Mesendoderm (in vitro differentiated cells): ENCODE results near the gene TNS1.

ENCODE experiments used
- DNase-seq: peaks from one replicate; pipeline ENCODE4 v3.0.0; 2013
- H2AK5ac ChIP-seq: 2 replicates; pipeline ENCODE4 v1.6.1; 2013; ENCODE audit warnings: low read length, inconsistent platforms
- H2BK120ac ChIP-seq: 2 replicates; pipeline ENCODE4 v1.6.1; 2013; ENCODE audit warnings: low read depth, mild to moderate bottlenecking, low read length, moderate library complexity, mixed read lengths
- H2BK15ac ChIP-seq: replicated peaks from 2 replicates; pipeline ENCODE4 v1.6.1; 2013; ENCODE audit warnings: low read depth, mild to moderate bottlenecking, moderate library complexity
- H2BK5ac ChIP-seq: 2 replicates; pipeline ENCODE4 v1.6.1; 2013; ENCODE audit warnings: low read length, inconsistent platforms
- H3K18ac ChIP-seq: 2 replicates; pipeline ENCODE4 v1.6.1; 2013; ENCODE audit warnings: mild to moderate bottlenecking, low read length, mixed read lengths
- H3K23ac ChIP-seq: one replicate; pipeline ENCODE4 v1.6.1; 2013; ENCODE audit warnings: low read length
- H3K27ac ChIP-seq: 2 replicates; pipeline ENCODE4 v1.5.1; 2013; ENCODE audit warnings: low read depth, mild to moderate bottlenecking, inconsistent platforms, low read length, moderate library complexity
- H3K27me3 ChIP-seq: 2 replicates; pipeline ENCODE4 v1.6.1; 2013; ENCODE audit warnings: low read length, control low read depth, mild to moderate bottlenecking, inconsistent platforms; ENCODE audit not compliant: insufficient read depth, poor library complexity
- H3K36me3 ChIP-seq: 2 replicates; pipeline ENCODE4 v1.6.1; 2013; ENCODE audit warnings: low read length, inconsistent platforms; ENCODE audit not compliant: control insufficient read depth, insufficient read depth
- H3K4ac ChIP-seq: one replicate; pipeline ENCODE4 v1.6.1; 2013; ENCODE audit warnings: low read depth, mild to moderate bottlenecking, low read length, moderate library complexity
- H3K4me1 ChIP-seq: 2 replicates; pipeline ENCODE4 v1.6.1; 2013; ENCODE audit warnings: low read depth, low read length, inconsistent platforms; ENCODE audit not compliant: control insufficient read depth
- H3K4me2 ChIP-seq: 2 replicates; pipeline ENCODE4 v1.6.1; 2013; ENCODE audit warnings: low read length
- H3K4me3 ChIP-seq: 2 replicates; pipeline ENCODE4 v1.5.1; 2013; ENCODE audit warnings: mild to moderate bottlenecking, low read length
- H3K56ac ChIP-seq: one replicate; pipeline ENCODE4 v1.6.1; 2013; ENCODE audit warnings: low read length
- H3K79me1 ChIP-seq: 2 replicates; pipeline ENCODE4 v1.6.1; 2013; ENCODE audit warnings: low read length, inconsistent platforms
- H3K79me2 ChIP-seq: 2 replicates; pipeline ENCODE4 v1.6.1; 2013; ENCODE audit warnings: mild to moderate bottlenecking, low read length; ENCODE audit not compliant: control insufficient read depth, insufficient read depth
- H3K9ac ChIP-seq: 2 replicates; pipeline ENCODE4 v1.6.1; 2013; ENCODE audit warnings: low read length, inconsistent platforms
- H4K5ac ChIP-seq: one replicate; pipeline ENCODE4 v1.6.1; 2013; ENCODE audit warnings: low read length
- H4K8ac ChIP-seq: one replicate; pipeline ENCODE4 v1.6.1; 2013; ENCODE audit warnings: low read depth, mild to moderate bottlenecking, control low read depth, low read length, moderate library complexity
- whole genome bisulfite sequencing: extraction: QIAGEN DNeasy Blood & Tissue Kit; methylation state at CpG from one replicate; pipeline ENCODE4 v1.1.7; 2013; ENCODE audit warnings: low lambda C conversion rate, missing lambda C conversion rate; ENCODE audit not compliant: insufficient coverage; ENCODE audit errors: extremely low coverage; 5-methylcytosine and 5-hydroxymethylcytosine counted together

The TNS1 gene

DNA sequence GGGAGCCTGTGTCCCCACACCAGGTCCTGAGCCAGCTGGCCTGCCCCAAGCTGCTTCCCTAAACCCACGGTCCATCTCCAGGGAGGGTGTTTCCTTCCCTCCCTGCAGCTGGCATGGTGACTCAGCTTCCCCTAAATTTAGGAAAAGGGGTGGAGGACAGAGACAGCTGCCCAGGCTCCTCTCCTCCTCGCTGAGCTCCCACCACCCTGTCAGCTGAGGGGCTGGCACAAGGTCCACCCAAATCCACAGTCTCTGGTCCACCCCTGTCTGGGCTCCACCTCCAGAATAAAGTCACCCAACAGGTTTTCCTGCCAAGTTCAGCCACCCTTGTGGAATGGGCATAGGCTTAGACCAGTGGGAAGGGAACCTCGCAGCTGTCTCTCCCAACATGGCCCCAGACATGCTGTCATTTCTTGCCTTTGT, 156.5 kb downstream of the TNS1 start:
- Histone ChIP-seq H3K56ac (no peak overlapping the region), H2BK120ac (no peak overlapping the region), H2BK15ac (no peak overlapping the region), H3K23ac (no peak overlapping the region), H3K9ac (no peak overlapping the region), H4K8ac (no peak overlapping the region), H3K4me2 (no peak overlapping the region), H3K79me2 (no peaks in the 10 kb centered on the region), H3K27ac (no peak overlapping the region), H3K36me3 (no peaks in the 10 kb centered on the region), H3K4ac (no peak overlapping the region), H3K4me3 (no peak overlapping the region), H4K5ac (no peak overlapping the region), H3K27me3 (no peaks in the 10 kb centered on the region), H2BK5ac (no peak overlapping the region), H3K4me1 (no peaks in the 10 kb centered on the region), H2AK5ac (no peak overlapping the region), H3K18ac (no peak overlapping the region), H3K79me1 (no peaks in the 10 kb centered on the region)
- WGBS = no CpG with 5 or more reads among the region's 3 CpGs
- no peak for DNase-seq

DNA sequence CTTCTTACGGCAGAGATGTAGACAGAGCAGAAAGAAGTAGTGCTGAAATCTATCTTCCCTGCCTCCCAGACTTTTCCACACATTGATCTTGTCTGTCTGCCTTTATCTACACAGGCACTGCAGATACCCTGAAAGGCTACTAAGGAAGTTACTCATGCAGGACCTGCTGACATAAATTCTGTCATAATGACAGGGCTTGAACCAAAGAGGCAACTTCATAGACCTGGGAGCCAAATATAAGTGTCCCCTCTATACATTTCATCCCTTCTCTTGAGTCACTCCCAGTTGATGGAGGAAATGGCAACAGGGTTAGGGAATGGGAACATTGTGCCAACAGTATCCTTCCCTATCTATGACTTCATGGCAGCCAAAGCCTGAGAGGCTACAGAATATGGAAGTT, 157.5 kb downstream of the TNS1 start:
- H3K4me3 ChIP-seq = no peak overlapping the region
- H4K8ac ChIP-seq = no peak overlapping the region
- H2BK120ac ChIP-seq = no peak overlapping the region
- no peak overlapping the region for H4K5ac ChIP-seq
- H3K4ac ChIP-seq = no peak overlapping the region
- H3K79me2 ChIP-seq = no peaks in the 10 kb centered on the region
- H3K27me3 ChIP-seq = no peaks in the 10 kb centered on the region
- H3K4me1 ChIP-seq = no peaks in the 10 kb centered on the region
- H3K23ac ChIP-seq = no peak overlapping the region
- H3K79me1 ChIP-seq = no peaks in the 10 kb centered on the region
- no peak overlapping the region for H2AK5ac ChIP-seq
- H3K4me2 ChIP-seq = no peak overlapping the region
- no peak overlapping the region for H2BK15ac ChIP-seq
- no peak overlapping the region for H3K18ac ChIP-seq
- H3K56ac ChIP-seq = no peak overlapping the region
- H3K27ac ChIP-seq = no peak overlapping the region
- no peak overlapping the region for H3K9ac ChIP-seq
- H3K36me3 ChIP-seq = no peaks in the 10 kb centered on the region
- no peak overlapping the region for H2BK5ac ChIP-seq
- no CpG with 5 or more reads among the region's 1 CpG for WGBS
- no peak for DNase-seq

DNA sequence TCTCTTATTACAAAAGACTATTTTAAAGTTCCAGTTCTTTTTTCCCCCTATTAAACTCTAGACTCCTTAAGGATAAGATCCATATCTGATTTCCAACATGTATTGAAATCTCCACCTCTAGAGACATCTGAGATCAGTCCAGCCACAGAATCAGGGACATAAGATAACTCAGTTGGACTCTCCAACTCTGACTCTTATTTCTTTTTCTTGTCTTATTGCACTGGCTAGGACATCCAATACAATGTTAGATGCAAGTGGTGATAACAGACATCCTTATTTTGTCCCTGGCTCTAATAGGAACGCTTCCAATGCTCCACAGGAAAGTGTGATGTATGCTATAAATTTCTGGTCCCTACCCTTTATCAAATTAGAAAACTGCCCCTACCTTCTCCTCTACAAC, 158.1 kb downstream of the TNS1 start:
- no peak overlapping the region for H3K4me2 ChIP-seq
- no peak overlapping the region for H4K8ac ChIP-seq
- no peak overlapping the region for H2BK15ac ChIP-seq
- no peak overlapping the region for H2BK120ac ChIP-seq
- no peak overlapping the region for H3K27ac ChIP-seq
- H3K23ac ChIP-seq = no peak overlapping the region
- H3K18ac ChIP-seq = no peak overlapping the region
- no peak overlapping the region for H3K4ac ChIP-seq
- H2BK5ac ChIP-seq = no peak overlapping the region
- WGBS = no CpG with 5 or more reads among the region's 1 CpG
- no peaks in the 10 kb centered on the region for H3K27me3 ChIP-seq
- no peaks in the 10 kb centered on the region for H3K79me1 ChIP-seq
- DNase-seq = no peak
- H3K56ac ChIP-seq = no peak overlapping the region
- no peaks in the 10 kb centered on the region for H3K36me3 ChIP-seq
- H3K4me3 ChIP-seq = no peak overlapping the region
- H4K5ac ChIP-seq = no peak overlapping the region
- no peak overlapping the region for H3K9ac ChIP-seq
- no peaks in the 10 kb centered on the region for H3K79me2 ChIP-seq
- H3K4me1 ChIP-seq = no peaks in the 10 kb centered on the region
- H2AK5ac ChIP-seq = no peak overlapping the region

DNA sequence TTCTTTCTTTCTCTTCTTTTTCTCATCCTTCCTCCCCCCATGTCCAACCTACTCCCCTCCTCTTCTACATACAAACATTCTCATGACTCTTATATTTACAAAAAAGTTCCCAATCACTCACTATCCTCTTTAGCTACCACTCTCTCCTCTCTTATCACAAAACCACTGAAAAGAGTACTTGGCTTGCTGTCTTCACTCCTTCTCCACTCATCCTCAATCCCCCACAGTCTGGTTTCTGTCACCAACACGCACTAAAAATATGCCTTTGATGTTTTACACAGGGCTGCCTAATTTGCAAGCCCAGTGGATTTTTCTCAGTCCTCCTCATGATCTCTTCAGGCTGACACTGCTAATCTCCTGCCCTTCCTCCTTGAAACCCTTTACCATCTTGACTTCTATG, 159.5 kb downstream of the TNS1 start:
- Histone ChIP-seq H3K23ac (no peak overlapping the region), H2AK5ac (no peak overlapping the region), H3K27ac (no peak overlapping the region), H3K4me3 (no peak overlapping the region), H3K4ac (no peak overlapping the region), H3K18ac (no peak overlapping the region), H3K79me2 (no peaks in the 10 kb centered on the region), H3K4me1 (no peaks in the 10 kb centered on the region), H3K9ac (no peak overlapping the region), H2BK5ac (no peak overlapping the region), H2BK120ac (no peak overlapping the region), H3K27me3 (no peaks in the 10 kb centered on the region), H4K8ac (no peak overlapping the region), H3K56ac (no peak overlapping the region), H3K79me1 (no peaks in the 10 kb centered on the region), H3K36me3 (no peaks in the 10 kb centered on the region), H4K5ac (no peak overlapping the region), H2BK15ac (no peak overlapping the region), H3K4me2 (no peak overlapping the region)
- no peak for DNase-seq
- no CpG with 5 or more reads among the region's 1 CpG for WGBS

DNA sequence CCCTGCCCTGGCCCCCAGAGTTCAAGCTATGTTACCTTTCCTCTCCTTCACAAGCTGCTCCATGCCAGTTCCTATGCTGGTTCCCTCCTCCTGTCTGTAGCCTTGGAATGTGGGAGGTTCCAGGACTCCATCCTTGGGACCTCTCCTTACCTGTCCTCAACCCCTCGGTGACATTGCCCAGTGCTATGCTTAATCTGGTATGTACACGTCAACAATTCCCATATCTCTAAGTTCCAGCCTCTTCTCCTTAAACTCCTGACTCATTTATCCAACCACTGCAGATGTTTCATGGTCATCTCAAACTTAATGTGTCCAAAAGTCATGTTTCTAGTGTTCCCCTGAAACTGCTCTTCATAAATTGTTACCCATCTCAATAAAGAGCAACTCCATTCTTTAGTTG, 160.8 kb downstream of the TNS1 start:
- Histone ChIP-seq H3K27me3 (no peaks in the 10 kb centered on the region), H3K18ac (no peak overlapping the region), H3K23ac (no peak overlapping the region), H3K9ac (no peak overlapping the region), H4K8ac (no peak overlapping the region), H2BK5ac (no peak overlapping the region), H3K79me2 (no peaks in the 10 kb centered on the region), H4K5ac (no peak overlapping the region), H3K4me3 (no peak overlapping the region), H2AK5ac (no peak overlapping the region), H3K79me1 (no peaks in the 10 kb centered on the region), H2BK120ac (no peak overlapping the region), H3K36me3 (no peaks in the 10 kb centered on the region), H3K4me1 (peaks cover under 1% of the 10 kb centered on the region), H3K4me2 (no peak overlapping the region), H3K27ac (no peak overlapping the region), H3K4ac (no peak overlapping the region), H3K56ac (no peak overlapping the region), H2BK15ac (no peak overlapping the region)
- whole genome bisulfite sequencing = no CpG with 5 or more reads among the region's 2 CpGs
- DNase-seq = no peak

DNA sequence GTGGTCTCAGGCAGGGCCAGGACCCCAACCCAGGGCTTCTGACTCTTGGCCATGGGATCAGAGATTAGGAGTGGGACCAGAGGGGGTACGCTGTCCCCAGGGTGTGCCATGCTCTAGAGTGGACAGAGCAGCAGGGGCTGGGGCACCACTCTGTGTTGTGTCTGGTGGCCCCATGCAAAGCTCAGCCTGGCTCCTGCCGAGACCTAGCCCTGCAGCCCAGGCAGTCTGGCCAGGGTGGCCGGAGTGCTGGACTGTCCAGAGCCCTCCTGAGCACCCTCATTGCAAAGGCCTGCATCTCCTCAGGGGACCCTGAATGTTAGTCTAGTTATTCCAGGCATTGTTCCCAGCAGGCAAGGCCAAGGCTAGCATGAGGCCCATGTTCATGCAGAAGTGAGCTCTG, 162.3 kb downstream of the TNS1 start:
- H4K5ac ChIP-seq = no peak overlapping the region
- no peak overlapping the region for H2BK15ac ChIP-seq
- H3K4me3 ChIP-seq = no peak overlapping the region
- H3K36me3 ChIP-seq = no peaks in the 10 kb centered on the region
- no peak for DNase-seq
- no peak overlapping the region for H4K8ac ChIP-seq
- no peaks in the 10 kb centered on the region for H3K79me1 ChIP-seq
- no peak overlapping the region for H3K27ac ChIP-seq
- H2AK5ac ChIP-seq = no peak overlapping the region
- WGBS = no CpG with 5 or more reads among the region's 3 CpGs
- peaks cover 2% of the 10 kb centered on the region for H3K4me1 ChIP-seq
- H3K56ac ChIP-seq = no peak overlapping the region
- no peak overlapping the region for H3K4me2 ChIP-seq
- no peak overlapping the region for H3K23ac ChIP-seq
- H3K9ac ChIP-seq = no peak overlapping the region
- H3K27me3 ChIP-seq = no peaks in the 10 kb centered on the region
- H2BK120ac ChIP-seq = no peak overlapping the region
- H3K79me2 ChIP-seq = no peaks in the 10 kb centered on the region
- no peak overlapping the region for H3K4ac ChIP-seq
- H3K18ac ChIP-seq = no peak overlapping the region
- no peak overlapping the region for H2BK5ac ChIP-seq
